Fibroblast of skin of left biceps (primary cell): ENCODE measurements around the gene RUFY3.
"Not testable (repeated sequence)": the region's sequence is repeated elsewhere in the genome, so short reads cannot be mapped to it uniquely, and the experiment has no call there.

Experiments used
- DNase-seq, 2 experiments: peaks; one replicate each; pipeline ENCODE4 v3.0.0-alpha.2; 2013; ENCODE audit warnings: low read depth in 2 of 2

Gene RUFY3, protein sequence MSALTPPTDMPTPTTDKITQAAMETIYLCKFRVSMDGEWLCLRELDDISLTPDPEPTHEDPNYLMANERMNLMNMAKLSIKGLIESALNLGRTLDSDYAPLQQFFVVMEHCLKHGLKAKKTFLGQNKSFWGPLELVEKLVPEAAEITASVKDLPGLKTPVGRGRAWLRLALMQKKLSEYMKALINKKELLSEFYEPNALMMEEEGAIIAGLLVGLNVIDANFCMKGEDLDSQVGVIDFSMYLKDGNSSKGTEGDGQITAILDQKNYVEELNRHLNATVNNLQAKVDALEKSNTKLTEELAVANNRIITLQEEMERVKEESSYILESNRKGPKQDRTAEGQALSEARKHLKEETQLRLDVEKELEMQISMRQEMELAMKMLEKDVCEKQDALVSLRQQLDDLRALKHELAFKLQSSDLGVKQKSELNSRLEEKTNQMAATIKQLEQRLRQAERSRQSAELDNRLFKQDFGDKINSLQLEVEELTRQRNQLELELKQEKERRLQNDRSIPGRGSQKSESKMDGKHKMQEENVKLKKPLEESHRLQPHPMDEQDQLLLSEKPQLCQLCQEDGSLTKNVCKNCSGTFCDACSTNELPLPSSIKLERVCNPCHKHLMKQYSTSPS

DNA sequence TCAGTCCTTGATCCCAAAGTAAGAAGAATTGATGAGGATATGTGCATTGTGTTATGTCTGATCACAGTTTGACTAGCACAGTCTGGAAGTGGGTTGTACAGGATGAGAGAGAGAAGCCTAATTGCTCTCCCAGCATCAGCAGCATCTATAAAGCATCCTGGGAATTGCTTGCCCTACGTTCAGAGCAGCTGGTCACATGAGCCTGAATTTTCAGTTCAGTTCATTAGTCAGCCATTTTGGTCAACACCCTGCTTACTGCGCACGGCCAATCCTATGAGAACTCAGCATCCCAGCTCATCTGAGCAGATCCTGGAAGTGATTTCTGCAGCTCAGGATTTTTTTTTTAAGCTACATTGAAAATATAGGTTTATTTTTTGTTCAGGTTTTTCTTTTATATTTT is at the start of gene RUFY3:
RUFY3 (plus strand) TSS at position 218 of the 400 bp plus-strand sequence. CDS start 610 bp downstream, outside the sequence.
- DNase-seq: peak; percentile 79 to 81

- no peak for DNase-seq
These were observed 47.6 kb upstream of the RUFY3 start for GRCh38 chr4:70674191-70674590.

GRCh38 chr4:70674731-70675130 is 47.0 kb upstream of the RUFY3 start:
- DNase-seq: no peak

GRCh38 chr4:70676554-70677090 is 45.1 kb upstream of the RUFY3 start:
- DNase-seq: no peak

- no peak for DNase-seq
These were observed 43.3 kb upstream of the RUFY3 start for GRCh38 chr4:70678383-70678999.

DNA sequence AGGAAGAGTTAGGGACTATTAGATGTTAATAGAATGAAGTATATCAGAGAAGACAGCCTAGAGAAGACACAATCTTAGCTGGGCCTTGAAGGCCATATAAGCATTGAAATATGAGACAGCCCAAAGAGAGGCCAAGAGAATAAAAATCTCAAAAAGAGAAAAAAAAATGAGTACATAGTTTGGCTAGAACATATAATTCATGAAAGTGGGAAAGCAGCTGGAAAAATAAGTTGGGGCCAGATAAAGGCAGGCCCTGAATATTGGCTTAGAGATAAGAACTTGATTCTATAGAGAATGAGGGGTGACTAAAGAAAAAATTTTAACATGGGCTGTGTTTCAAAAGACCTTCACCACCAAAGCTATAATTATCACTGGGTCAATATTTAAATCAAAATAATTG is 40.8 kb upstream of the RUFY3 start:
- DNase-seq: no peak

GRCh38 chr4:70681704-70682103 is 40.1 kb upstream of the RUFY3 start:
- no peak for DNase-seq

DNA sequence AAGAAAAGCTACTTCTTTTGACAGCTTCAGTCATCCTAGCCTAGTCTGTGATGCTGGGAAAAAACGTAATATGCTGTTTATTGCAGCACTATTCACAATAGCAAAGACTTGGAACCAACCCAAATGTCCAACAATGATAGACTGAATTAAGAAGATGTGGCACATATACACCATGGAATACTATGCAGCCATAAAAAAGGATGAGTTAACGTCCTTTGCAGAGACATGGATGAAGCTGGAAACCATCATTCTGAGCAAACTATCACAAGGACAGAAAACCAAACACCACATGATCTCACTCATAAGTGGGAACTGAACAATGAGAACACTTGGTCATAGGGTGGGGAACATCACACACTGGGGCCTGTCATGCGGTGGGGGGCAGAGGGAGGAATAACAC is 39.6 kb upstream of the RUFY3 start:
- not testable (repeated sequence) for DNase-seq

DNA sequence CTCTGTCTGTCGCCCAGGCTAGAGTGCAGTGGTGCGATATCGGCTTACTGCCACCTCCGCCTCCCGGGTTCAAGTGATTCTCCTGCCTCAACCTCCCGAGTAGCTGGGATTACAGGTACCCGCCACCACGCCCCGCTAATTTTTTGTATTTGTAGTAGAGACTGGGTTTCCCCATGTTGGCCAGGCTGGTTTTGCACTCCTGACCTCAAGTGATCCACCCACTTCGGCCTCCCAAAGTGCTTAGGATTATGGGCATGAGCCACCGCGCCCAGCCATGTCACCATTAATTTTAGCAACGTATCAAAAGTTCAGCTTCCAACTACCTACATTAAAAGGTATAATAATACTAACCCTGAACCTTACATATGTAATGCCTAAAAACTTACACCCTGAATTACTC is 34.4 kb upstream of the RUFY3 start:
- no peak for DNase-seq

GRCh38 chr4:70687821-70688794 is 33.7 kb upstream of the RUFY3 start, which contains the start of gene UTP3:
UTP3 (plus strand) TSS chr4:70688532; CDS start chr4:70688678, 146 bp downstream.
- peak; percentile 99 for DNase-seq

DNA sequence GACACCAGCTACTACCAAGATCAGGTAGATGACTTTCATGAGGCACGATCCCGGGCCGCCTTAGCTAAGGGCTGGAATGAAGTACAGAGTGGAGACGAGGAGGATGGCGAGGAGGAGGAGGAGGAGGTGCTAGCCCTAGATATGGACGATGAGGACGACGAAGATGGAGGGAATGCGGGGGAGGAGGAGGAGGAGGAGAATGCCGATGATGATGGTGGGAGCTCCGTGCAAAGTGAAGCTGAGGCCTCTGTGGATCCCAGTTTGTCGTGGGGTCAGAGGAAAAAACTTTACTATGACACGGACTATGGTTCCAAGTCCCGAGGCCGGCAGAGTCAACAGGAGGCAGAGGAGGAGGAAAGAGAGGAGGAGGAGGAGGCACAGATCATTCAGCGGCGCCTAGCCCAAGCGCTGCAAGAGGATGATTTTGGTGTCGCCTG is 33.0 kb upstream of the RUFY3 start:
- no peak for DNase-seq

- DNase-seq: no peak
These were observed 30.1 kb upstream of the RUFY3 start for GRCh38 chr4:70691661-70692060.

DNA sequence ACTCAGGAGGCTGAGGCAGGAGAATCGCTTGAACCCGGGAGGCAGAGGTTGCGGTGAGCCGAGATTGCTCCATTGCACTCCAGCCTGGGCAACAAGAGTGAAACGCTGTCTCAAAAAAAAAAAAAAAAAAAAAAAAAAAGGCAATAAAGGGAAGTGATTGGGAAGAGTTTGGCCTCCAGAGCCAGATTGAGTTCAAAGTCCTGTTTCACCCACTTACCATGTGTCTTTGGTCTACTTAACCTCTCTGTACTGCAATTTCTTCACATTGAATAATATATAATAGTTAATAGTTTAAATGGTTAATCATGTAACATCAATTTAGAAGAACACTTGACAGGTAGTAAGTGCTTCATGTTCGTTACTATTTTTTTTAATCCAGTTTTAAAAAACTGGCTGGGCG is 27.1 kb upstream of the RUFY3 start:
- not testable (repeated sequence) for DNase-seq

- DNase-seq: not testable (repeated sequence)
These were observed 23.3 kb upstream of the RUFY3 start for GRCh38 chr4:70698435-70698834.

- DNase-seq: no peak
These were observed 21.1 kb upstream of the RUFY3 start for GRCh38 chr4:70700712-70701111.

DNA sequence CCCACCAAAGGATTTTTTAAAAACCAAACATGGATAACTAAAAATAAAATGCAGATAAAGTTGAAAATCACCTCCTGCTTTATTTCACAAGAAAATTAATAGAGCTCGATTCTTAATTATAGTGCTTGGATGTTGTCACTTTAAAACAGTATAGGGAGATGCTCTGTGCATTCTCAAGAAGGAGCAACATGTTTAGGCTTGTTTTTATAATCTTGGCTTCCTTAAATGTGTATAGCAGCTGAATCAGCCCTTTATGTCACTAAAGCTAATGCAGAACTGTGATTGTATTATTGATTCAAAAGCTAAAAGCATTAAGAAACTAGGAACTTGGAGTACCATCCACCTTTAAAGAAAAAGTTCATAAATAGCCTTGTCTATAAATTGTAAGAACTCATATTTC is 20.5 kb upstream of the RUFY3 start:
- DNase-seq: no peak

GRCh38 chr4:70702592-70702991 is 19.2 kb upstream of the RUFY3 start:
- DNase-seq: not testable (repeated sequence)

- no peak for DNase-seq
These were observed 18.0 kb upstream of the RUFY3 start for GRCh38 chr4:70703619-70704214.

- peak in 1 of 2 experiments; percentile 30 for DNase-seq
These were observed 17.4 kb upstream of the RUFY3 start for GRCh38 chr4:70704215-70704930.

- no peak for DNase-seq
These were observed 16.9 kb upstream of the RUFY3 start for GRCh38 chr4:70704931-70705182.
